Neuron (in vitro differentiated cells): ENCODE data around the gene ZNF394.

Source experiments
- H2AFZ ChIP-seq: one replicate; pipeline ENCODE4 v1.6.1; 2013; ENCODE audit warnings: low read depth, mild to moderate bottlenecking, inconsistent platforms, low read length, moderate library complexity
- H3K27me3 ChIP-seq: one replicate; pipeline ENCODE4 v1.6.1; 2013; ENCODE audit warnings: low read length; ENCODE audit not compliant: insufficient read depth
- H3K36me3 ChIP-seq: one replicate; pipeline ENCODE4 v1.6.1; 2013; ENCODE audit warnings: low read length; ENCODE audit not compliant: insufficient read depth
- H3K4me1 ChIP-seq: one replicate; pipeline ENCODE4 v1.6.1; 2013; ENCODE audit warnings: low read length; ENCODE audit not compliant: insufficient read depth
- H3K4me3 ChIP-seq: 2 replicates; pipeline ENCODE4 v1.5.1; 2013; ENCODE audit warnings: mild to moderate bottlenecking, low read length, moderate library complexity
- H3K9me3 ChIP-seq: one replicate; pipeline ENCODE4 v1.6.1; 2013; ENCODE audit warnings: low read length

ZNF394 gene

DNA sequence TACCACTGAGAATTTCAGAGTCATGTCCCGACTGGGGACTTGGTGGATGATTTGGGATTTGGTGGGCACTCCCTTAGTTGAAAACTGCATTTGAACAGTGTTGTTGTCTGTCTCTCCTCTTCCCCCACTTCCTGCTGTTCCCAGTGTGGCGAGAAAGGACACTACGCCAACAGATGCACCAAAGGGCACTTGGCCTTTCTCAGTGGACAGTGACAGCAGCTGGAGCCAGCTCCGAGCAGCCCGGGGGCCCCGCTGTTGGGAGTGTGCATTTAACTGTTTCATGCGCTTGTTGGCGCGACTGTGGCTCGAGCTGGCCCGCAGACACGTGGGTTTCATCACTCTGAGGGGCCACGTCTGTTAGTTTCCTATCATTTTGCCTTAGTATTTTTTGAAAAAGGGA lies 43.8 kb downstream of the ZNF394 start:
- Histone ChIP-seq H3K9me3 (no peaks in the 10 kb centered on the region), H3K4me1 (no peaks in the 10 kb centered on the region), H2AFZ (no peak overlapping the region), H3K36me3 (peaks cover 88% of the 10 kb centered on the region), H3K27me3 (no peaks in the 10 kb centered on the region), H3K4me3 (no peak overlapping the region)

DNA sequence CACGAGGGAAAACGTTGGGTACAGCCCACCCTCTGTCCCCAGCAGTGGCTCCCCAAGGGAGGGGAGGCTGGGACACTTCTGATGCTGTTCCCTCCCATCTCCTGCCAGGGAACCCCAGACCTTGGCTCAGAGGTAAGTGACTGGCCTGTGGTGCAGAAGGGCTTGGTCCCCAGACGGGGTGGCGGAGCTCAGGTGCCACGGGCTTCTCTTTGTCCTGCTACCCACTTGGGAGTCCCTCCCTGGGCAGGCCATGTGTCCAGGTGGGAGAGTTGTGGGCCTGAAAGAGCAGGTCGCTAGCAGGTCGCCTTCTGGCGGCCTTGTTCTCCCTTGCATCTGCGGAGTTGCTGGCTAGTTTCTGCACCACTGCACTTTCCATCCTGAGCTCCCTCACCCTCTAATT lies 44.2 kb downstream of the ZNF394 start:
- Histone ChIP-seq H3K4me3 (no peak overlapping the region), H3K4me1 (no peaks in the 10 kb centered on the region), H3K27me3 (no peaks in the 10 kb centered on the region), H3K36me3 (peaks cover 91% of the 10 kb centered on the region), H2AFZ (no peak overlapping the region), H3K9me3 (no peaks in the 10 kb centered on the region)

DNA sequence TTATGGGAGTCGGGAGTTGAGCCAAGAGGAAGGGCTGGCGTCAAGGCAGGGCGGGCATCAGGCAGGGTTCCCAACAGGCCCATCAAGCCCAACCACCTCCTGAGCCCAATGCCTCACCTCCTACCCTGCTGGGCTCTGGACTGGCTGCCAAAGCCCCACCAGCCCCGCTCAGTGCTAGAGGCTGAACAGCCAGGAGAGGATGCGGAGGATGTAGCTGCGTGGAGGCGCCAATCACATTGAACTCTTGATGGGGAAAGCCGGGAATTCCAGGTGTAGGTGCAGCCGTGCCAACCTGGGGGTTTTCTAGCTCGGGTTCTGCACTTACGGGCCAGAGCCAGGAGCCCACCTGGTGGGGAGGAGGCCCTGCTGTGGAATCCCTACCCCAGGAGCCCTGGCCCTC lies 47.0 kb downstream of the ZNF394 start:
- Histone ChIP-seq H3K4me1 (no peaks in the 10 kb centered on the region), H3K9me3 (no peaks in the 10 kb centered on the region), H3K4me3 (no peak overlapping the region), H2AFZ (no peak overlapping the region), H3K36me3 (peaks cover 93% of the 10 kb centered on the region), H3K27me3 (no peaks in the 10 kb centered on the region)

DNA sequence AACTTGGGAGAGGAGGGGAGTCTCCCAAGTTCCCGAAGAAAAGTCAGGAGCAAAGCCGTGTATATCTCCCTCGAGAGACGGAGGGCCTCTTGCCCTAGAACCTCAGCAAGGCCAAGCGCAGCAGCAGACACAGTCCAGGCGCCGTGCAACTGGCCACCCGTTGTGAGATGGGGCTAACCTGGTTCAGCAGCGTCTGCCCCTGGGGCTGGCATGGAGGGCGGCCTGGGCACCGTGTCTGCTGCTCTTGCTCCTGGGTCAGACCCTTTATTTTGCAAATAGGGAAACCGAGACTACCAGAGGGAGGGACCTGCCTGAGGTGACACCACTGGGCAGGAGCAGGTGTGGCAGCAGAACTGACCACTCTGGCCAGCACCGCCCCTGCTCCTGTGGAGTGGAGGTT lies 47.5 kb downstream of the ZNF394 start:
- Histone ChIP-seq H3K4me3 (no peak overlapping the region), H3K27me3 (no peaks in the 10 kb centered on the region), H3K4me1 (no peaks in the 10 kb centered on the region), H3K36me3 (peaks cover 93% of the 10 kb centered on the region), H3K9me3 (no peaks in the 10 kb centered on the region), H2AFZ (no peak overlapping the region)

DNA sequence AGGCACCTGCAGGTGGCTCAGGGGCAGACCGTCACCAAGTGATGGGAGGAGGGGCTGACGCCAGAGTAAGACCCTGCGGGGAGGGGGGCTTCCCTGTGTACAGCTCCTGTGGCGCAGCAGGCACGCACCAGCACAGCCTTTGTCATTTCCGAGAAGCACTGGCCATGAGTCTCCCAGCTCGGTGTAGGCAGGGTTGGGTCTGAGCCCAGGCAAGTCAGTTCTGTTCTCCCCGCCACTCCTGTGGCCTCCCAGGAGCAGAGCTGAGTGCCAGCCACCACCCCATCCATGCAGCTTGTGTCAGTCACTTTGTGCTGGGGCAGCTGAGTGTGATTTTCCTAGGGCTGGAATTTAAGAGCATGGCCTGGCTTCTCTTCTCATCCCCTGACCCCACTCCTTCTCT lies 48.1 kb downstream of the ZNF394 start:
- Histone ChIP-seq H3K4me1 (no peaks in the 10 kb centered on the region), H2AFZ (no peak overlapping the region), H3K9me3 (no peaks in the 10 kb centered on the region), H3K27me3 (no peaks in the 10 kb centered on the region), H3K36me3 (peaks cover 92% of the 10 kb centered on the region), H3K4me3 (no peak overlapping the region)

DNA sequence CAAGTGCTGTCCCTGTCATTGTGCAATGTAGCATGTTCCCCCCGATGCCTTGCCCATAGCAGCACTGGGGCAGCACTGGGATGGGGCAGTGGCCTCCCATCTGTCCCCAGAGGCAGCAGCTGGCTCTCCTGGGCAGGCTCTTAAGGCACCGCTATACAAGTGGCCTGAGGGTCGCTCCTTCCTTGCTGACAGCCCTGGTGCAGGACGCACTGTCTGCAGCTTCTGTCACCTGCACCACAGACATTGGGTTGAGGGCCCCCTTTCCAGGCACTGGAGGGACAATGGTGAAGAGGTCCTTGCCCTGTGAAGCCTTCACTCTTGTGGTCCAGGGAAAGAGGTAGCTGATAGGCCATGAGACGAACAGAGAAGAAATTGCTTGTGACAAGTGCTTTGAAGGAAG lies 50.8 kb downstream of the ZNF394 start:
- Histone ChIP-seq H3K9me3 (no peaks in the 10 kb centered on the region), H3K4me1 (no peaks in the 10 kb centered on the region), H3K4me3 (no peak overlapping the region), H2AFZ (no peak overlapping the region), H3K27me3 (no peaks in the 10 kb centered on the region), H3K36me3 (peaks cover 89% of the 10 kb centered on the region)

DNA sequence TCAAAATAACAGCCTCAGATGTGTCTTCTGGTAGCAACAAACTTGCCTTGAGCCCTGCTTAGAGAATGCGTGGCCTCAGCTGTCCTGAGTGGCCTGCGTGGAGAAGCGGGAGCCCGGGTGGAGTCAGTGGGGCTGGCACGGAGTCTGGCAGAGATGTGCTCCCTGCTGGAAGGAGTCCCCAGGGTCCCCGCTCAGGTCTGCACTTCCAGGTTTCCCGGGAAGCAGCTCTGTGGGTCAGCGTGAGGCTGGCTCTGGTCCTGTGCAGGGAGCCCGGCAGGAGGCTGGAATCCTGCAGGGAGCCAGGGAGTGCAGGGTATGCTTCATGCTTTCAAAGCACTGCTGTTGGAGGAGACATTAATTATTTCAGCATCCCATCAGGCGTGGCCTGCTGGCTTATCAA lies 51.2 kb downstream of the ZNF394 start:
- Histone ChIP-seq H3K36me3 (peaks cover 87% of the 10 kb centered on the region), H3K4me3 (no peak overlapping the region), H3K27me3 (no peaks in the 10 kb centered on the region), H3K4me1 (no peaks in the 10 kb centered on the region), H2AFZ (no peak overlapping the region), H3K9me3 (no peaks in the 10 kb centered on the region)

DNA sequence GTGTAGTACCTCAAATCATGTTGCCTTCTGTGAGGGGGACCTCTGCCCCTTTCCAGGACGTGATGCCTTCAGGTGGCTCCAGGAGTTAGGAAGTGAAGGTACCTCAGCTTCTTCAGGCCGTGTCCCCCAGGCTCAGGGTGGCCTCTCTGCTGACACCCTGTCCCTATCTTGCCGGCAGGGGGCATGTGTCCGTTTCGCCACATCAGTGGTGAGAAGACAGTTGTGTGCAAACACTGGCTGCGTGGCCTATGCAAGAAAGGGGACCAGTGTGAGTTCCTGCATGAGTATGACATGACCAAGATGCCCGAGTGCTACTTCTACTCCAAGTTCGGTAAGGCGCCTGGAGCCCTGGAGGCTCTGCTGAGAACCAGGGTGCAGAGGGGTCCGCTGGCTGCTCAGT lies 52.1 kb downstream of the ZNF394 start:
- Histone ChIP-seq H3K4me1 (no peaks in the 10 kb centered on the region), H3K36me3 (peaks cover 87% of the 10 kb centered on the region), H3K27me3 (no peaks in the 10 kb centered on the region), H3K9me3 (no peaks in the 10 kb centered on the region), H2AFZ (no peak overlapping the region), H3K4me3 (no peak overlapping the region)

DNA sequence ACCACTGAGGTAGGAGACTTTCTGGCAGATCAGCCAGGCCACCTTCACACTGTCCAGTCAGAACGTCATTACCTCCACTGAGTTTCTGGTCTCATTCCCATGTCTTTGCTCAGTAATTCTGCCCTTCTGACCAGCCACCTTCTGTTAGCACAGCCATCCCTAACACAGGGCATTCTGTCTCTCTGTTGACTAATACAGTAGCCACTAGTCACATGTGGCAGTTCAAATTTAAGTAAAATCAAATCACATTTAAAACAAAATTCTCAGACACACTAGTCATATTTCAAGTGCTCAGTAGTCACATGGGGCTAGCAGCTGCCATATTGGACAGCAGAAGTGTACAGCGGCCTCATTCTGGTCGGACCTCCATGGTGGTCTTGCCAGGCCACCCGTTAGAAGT lies 54.0 kb downstream of the ZNF394 start:
- H3K9me3 ChIP-seq, result no peaks in the 10 kb centered on the region
- no peak overlapping the region for H2AFZ ChIP-seq
- no peak overlapping the region for H3K4me3 ChIP-seq
- H3K27me3 ChIP-seq, result no peaks in the 10 kb centered on the region
- peaks cover 86% of the 10 kb centered on the region for H3K36me3 ChIP-seq
- H3K4me1 ChIP-seq, result no peaks in the 10 kb centered on the region
